Fibroblast of skin of scalp (primary cell): ENCODE results near the gene DAB2.
"Not testable (repeated sequence)": the region's sequence is repeated elsewhere in the genome, so short reads cannot be mapped to it uniquely, and the experiment has no call there.

Experiments used
- DNase-seq: peaks from one replicate; pipeline ENCODE4 v3.0.0-alpha.2; 2013

DAB2 gene

GRCh38 chr5:39420482-39421145 lies 4.2 kb downstream of the DAB2 start:
- DNase-seq = peak; percentile 95

DNA sequence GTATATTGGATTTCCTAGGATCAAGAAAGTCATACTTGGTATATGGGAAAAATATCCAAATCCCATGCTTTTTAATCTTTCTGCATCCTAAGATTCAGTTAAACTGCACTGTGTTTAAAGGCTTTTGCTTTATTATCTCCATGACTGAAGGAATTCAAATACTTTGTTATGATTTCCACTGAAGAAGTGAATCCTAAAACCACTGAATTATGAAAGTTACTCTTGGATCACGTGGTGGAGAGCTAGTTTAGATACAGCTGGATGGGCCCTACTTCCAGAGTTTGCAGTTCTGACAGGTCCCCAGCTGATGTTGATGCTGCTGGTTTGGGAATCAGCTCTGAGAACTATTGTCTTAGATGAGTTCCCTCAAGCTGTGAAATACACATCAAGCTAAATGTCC lies 5.0 kb downstream of the DAB2 start:
- DNase-seq = peak; percentile 49

DNA sequence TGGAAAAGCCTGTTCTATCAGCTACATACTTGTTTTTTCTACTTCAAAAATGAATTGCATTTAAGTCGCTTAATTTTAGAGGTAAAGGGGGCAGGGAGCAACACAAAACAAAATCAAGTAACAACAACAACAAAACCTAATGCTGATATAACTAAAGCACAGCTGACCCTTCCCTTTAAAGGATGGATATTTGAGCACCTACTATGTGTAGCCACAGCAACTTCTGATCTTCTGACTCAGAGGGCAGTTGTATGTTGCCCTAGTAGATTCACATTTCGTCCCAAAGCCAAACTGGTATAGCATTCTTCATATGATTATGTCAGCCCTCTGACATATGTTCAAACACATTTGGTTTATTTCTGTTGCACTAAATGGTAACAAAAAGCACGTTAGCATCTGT lies 6.8 kb downstream of the DAB2 start:
- no peak for DNase-seq

DNA sequence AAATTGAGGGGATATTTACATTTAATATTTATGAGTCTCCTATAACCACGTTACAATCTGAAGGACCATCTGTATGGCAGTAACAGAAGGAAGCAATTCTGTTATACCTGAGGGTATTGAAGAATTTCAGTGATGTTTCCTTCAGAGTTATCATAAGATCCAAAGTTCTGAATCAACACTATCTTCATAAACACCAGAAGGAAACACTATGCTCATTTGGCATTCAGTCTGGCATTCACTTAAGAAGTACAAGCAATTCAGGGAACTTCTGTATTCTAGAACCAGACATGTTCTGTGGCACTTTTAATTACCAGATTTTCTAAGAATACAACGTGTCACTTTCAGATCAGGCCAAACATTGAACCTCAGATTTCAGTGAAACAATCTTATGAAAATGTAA lies 9.6 kb downstream of the DAB2 start:
- DNase-seq = no peak

- no peak for DNase-seq
These were observed 10.4 kb downstream of the DAB2 start for GRCh38 chr5:39414426-39414825.

- DNase-seq = no peak
These were observed 11.0 kb downstream of the DAB2 start for GRCh38 chr5:39413771-39414170.

DNA sequence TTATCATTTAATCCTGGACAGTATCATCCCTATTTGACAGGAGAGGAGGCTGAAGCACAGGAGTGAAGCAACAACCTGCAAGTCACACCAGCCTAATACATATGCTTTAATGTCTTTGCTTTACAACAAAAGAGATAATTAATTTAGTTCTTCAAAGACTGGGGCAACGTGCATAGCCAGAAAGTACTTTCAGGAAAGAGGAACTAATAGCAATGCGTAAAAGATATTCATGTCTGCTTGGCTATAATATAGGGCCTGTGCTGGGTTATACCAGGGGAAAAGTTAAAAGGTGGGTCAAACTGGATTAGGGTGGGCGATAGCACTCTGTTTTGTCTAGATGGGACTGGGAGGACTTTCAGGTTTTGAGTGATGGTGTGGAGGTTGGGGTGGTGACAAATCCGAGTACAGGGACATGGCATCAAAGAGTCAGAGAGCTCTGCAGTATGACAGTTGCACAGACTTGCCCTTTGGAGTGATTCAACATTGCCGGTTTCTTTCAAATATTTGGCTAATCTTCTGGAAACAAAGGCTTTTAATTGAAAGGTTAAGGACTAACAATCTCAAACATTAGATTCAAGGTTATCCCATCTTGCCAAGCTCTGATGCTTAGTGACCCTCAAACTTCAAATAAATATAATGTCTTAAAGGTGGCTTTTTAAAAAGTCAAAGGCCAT lies 11.9 kb downstream of the DAB2 start:
- no peak for DNase-seq

DNA sequence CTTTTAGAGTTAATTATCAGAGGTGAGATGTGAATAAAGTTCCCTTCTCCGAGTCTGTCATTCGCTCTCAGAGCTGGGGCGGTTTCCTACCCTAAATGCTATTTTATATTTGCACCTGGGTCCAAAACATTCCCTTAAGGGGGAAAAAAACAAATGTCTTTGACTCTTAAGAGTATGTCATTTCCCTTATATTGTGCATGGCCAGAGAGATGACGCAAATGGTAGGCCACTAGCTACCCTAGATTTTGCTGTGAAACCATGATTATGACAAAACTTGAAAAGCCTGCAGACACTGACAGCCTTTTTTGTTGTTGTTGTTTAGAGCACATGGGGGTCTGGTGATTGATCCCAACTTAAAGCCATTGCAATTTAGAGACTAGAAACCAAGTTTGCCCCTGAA lies 12.8 kb downstream of the DAB2 start:
- no peak for DNase-seq

GRCh38 chr5:39411061-39411460 lies 13.7 kb downstream of the DAB2 start:
- peak; percentile 78 for DNase-seq

DNA sequence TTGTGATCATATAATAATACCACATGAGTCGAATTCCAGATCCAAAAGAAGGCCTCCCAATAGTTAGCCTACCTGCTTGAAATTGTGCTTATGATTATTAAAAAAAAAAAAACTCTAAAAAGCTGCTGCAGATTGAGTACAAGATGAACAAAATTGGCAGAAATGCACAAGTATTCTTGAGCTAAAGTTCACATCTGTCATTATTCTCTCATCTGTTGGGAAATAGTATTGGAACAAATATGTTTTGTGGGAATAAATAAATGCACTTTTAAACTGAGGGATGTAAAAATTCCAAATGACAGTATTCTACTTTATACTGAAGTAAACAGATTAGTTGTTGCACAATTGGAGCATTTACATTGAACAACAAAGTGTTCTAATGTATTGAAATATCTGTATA lies 15.7 kb downstream of the DAB2 start:
- no peak for DNase-seq

DNA sequence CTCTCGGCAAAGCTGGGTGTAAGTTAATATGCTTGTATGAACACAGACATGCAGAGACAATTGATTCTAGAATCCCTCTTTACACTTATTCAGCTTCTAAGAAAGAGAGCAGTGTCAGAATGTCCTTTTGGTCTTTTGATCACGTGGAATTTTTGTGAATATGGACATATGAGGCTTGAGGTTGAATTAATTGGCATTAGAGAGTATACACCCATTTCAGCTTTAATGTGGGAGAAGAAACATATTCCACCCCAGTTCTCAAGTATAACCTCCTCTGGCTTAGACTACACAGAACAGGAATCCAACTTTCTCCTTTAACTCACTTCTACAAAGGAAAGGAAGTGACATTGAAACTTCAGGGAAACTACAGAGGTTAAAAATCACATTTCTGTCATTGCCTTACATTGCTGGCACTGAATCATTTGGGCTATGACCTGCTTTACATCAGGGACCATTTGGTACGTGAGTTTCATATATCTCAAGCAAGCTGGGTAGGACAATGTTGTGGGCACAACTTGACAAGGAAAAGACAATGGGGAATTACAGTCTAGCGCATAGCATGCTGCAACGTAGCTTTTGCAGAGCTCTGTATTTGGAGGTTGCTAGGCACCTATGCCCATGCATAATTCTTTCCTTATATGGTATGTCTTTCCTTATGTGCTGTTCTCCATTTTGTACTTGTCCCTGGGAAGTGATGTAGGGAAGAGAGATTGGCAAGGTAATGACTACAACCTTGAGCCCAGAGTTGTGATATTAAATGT lies 19.5 kb downstream of the DAB2 start:
- no peak for DNase-seq

- not testable (repeated sequence) for DNase-seq
These were observed 21.0 kb downstream of the DAB2 start for GRCh38 chr5:39403761-39404160.

DNA sequence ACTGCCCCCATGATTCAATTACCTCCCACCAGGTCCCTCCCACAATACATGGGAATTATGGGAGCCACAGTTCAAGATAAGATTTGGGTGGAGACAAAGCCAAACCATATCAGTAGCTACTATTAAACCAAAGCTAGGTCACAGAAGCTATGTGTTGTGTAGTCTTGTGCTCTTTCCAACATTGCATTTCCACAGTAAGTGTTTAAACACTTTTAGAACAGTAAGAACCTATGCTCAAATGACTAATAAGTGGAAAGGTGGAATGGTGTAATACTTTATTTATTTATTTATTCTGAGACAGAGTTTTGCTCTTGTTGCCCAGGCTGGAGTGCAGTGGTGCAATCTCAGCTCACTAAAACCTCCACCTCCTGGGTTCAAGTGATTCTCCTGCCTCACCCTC lies 22.6 kb downstream of the DAB2 start:
- not testable (repeated sequence) for DNase-seq

DNA sequence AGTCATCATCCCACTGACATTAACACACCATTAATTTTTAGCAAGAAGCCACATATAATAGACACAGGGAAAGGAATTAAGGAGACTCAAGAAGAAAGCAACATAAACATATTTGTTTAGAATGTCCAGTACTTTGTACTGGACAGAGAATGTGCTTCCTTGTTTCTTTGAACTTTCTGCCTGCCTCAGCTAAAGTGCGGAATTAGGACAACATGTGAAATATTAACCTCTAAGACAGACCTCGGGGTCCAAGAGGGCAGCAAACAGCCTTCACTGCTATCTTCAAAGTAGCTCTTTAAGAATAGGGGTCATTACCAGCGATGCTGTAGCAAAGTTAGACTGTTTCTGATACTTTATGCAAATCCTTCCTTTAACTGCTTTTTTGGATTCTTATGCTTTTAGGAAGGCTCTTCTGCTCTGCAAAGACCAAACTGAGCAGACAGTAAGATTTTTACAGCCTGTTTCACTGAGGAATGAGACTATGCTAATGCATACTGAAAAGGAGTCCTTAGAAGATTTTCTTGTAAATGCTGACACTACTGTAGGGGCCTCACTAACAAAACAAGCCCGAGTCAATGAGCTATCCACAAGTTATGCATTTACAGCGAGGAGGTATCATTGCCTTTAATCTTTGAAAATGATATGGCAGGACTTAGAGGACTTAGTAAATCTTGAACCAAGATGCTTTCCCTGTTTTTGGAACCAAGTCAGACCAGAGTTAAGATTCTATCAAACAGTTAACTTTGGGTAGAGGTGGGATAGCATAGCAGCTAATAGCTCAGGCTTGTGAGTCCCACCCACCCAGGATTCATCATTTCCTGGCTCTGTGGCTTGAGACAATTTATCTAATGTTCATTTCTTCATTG lies 23.8 kb downstream of the DAB2 start:
- DNase-seq = peak; percentile 68

DNA sequence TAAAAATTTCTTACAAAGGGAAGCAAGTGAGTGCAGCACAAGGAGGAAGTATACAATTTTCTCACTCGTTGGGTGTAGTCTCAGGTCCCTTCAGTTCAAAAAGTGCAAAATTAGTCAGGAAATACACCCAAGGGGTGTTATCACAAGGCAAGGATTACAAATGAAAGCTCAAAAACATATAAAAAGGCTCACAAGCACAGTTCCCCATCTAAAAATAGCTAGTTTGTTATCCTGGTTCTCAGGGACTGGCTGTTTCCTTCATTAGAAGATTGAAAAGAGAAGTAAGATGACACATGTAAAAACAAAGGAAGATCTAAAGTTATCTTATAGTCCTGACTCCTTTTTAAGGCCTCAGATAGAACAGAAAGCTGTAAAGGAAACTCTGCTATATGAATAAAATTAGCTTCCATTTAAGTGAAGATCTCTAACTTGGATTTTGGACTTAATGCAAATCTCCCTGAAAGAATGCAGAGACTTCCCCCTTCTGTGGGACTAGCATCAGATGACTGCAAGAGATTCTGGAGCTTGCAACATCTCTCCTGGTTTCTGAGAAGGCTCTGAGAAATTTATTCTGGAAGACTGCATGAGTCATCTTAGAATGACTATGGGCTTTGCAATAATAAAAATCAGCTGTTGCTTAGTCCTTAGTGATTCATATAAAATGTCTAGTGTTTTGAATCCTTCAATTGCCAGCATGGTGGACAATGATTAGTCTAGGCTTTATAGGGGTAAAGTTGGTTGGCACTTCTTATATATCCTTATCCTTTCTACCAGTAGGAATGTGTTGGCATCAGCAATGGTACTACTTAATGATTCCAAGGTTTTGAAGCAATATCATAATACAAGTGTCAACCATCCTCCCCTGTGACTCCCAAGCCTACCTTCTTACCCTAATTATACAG lies 25.4 kb downstream of the DAB2 start:
- DNase-seq = peak; percentile 99

- no peak for DNase-seq
These were observed 27.9 kb downstream of the DAB2 start for GRCh38 chr5:39396843-39397242.

- no peak for DNase-seq
These were observed 29.3 kb downstream of the DAB2 start for GRCh38 chr5:39395521-39395920.

DNA sequence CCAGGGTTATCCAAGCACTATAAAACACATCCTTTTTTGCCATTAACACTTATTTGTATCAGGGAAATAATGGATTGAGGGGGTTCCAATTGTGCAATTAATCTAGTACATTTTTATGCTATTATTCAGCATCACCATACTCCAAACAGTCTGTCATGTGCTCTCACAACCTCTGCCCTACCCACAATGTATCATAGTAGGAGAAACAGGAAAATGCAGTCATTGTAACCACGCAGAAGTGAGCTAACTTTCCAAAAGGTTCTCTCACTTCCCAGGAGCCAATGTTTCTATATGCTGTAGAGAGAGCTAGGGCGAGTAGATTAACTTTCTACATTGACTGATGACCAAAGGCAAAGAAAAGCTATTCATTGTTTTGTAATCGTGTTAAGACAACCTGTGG lies 29.8 kb downstream of the DAB2 start:
- DNase-seq = peak; percentile 62

DNA sequence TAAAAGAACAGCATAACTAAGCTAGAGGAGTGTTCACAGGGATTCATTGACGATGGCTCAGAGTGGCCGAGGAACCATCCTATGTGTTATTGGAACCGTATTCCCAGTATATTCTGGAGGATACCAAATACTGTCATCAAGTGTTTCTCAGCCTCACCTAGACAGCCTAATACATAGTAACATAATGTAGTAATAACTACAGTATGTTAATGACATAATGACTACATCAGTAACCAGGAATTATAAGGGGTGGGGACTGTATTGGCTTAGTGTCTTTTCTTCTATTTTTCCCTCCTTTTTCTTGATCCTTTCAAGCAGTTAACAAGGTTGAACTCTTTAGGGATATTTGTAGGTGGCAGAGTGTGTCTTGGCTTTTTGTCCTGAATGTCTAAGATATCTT lies 33.8 kb downstream of the DAB2 start:
- no peak for DNase-seq

DNA sequence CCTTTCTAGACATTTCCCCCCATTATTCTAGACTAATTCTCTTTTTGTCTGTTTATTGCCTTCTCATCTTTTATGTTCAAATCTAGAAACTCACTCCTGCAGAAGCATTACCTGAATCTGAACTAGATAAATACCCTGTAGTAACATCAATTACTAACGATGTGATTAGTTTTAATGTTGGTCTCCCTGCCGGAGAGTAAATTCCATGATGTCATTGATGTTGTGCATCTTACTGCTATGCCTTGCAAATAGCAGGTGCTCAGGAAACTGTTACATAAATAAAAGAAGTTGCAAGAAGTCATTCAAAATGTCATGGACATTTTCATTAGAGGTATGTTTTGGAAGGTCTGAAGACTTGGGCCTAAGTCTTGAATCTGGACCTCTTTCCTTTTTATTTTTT lies 37.5 kb downstream of the DAB2 start:
- no peak for DNase-seq

- DNase-seq = no peak
These were observed 40.5 kb downstream of the DAB2 start for GRCh38 chr5:39384271-39384670.

GRCh38 chr5:39381376-39381775 lies 43.4 kb downstream of the DAB2 start:
- no peak for DNase-seq
